Ovary (tissue), 10 donors: ENCODE data around the gene MARS2. TPM values are rescaled to one million over a fixed set of nuclear protein-coding genes. Genes with fewer than 3 reads are reported as not detected.

ENCODE experiments used
- DNase-seq, 5 donors: peaks; one replicate each; pipeline ENCODE4 v3.0.0-alpha.2; 2019 to 2020
- H3K27ac ChIP-seq, 2 donors: fragments of 200-600 bp; one replicate each; pipeline versions ENCODE4 v1.5.1 to v1.8.0; 2019 to 2022
- H3K27me3 ChIP-seq: fragments of 200-600 bp; one replicate; pipeline ENCODE4 v1.8.0; 2022
- H3K36me3 ChIP-seq: fragments of 200-600 bp; sonication (generic); one replicate; pipeline ENCODE4 v1.5.1; 2019
- H3K4me1 ChIP-seq: one replicate; pipeline ENCODE4 v1.8.1; 2013; ENCODE audit warnings: mild to moderate bottlenecking, moderate library complexity; ENCODE audit not compliant: insufficient read depth
- H3K4me3 ChIP-seq: fragments of 200-600 bp; sonication (generic); one replicate; pipeline ENCODE4 v1.5.1; 2017
- H3K9me3 ChIP-seq, 2 donors: fragments of 200-600 bp in 1 of 2; sonication (generic) in 1 of 2; one replicate each; pipeline versions ENCODE4 v1.5.1 to v1.8.1; 2013 to 2019; ENCODE audit warnings: mild to moderate bottlenecking in 1 of 2, moderate library complexity in 1 of 2
- CTCF ChIP-seq, 3 donors: fragments of 450-650 bp in 2 of 3; fragments of 200-600 bp in 1 of 3; IDR thresholded peaks; one replicate each; pipeline versions ENCODE4 v1.5.1 to v1.8.0; 2016 to 2022; ENCODE audit warnings: antibody characterized with exemption in 3 of 3, mild to moderate bottlenecking in 1 of 3
- EP300 ChIP-seq: sonication (generic); formaldehyde crosslinking; IDR thresholded peaks from one replicate; pipeline ENCODE4 v1.6.1; 2017; ENCODE audit warnings: antibody characterized with exemption
- POLR2A ChIP-seq: fragments of 450-650 bp; IDR thresholded peaks from one replicate; pipeline ENCODE4 v1.6.1; 2017; ENCODE audit warnings: antibody characterized with exemption, mild to moderate bottlenecking, moderate library complexity
- WGBS, 3 donors: extraction: QIAGEN DNeasy Blood & Tissue Kit in 1 of 3; methylation state at CpG; one replicate each; pipeline versions ENCODE4 v1.1.5 to v1.1.7; 2013 to 2017; 5-methylcytosine and 5-hydroxymethylcytosine counted together
- intact Hi-C, 4 donors: fragments of 100-400 bp; cut with DNase I; formaldehyde crosslinking; loops; one replicate each; pipeline versions ENCODE4 v1.11.0 to v1.15.1; 2022 to 2023
- long read RNA-seq, 3 donors: library from polyadenylated mRNA in 2 of 3; unstranded in 2 of 3; transcript quantifications; one replicate each; pipeline ENCODE4 v2.0.0 and lab custom pipeline, GENCODE V29; 2021 to 2026
- polyA plus RNA-seq, 2 donors: library from polyadenylated mRNA; stranded (reverse); fragments of 200-250 nt in 1 of 2; fragments of 350-450 nt in 1 of 2; fragmentation: Illumina TruSeq in 1 of 2; extraction: RNeasy Lipid Tissue Mini Kit (QIAGEN cat#74804) in 1 of 2; gene quantifications; one replicate each; pipeline ENCODE4 v1.2.3, GENCODE V29; 2013 to 2014
- total RNA-seq, 7 donors: library from RNA; depleted of rRNA in 2 of 7; stranded (reverse); fragments of >200 nt in 2 of 7; fragmentation: NEBNext Ultra II Directional in 3 of 7; extraction: Animal tissue kit (Norgen Biotek cat#: 25700) in 3 of 7; gene quantifications; one replicate each; pipeline versions ENCODE4 v1.1.0 to v1.2.4, GENCODE V29; 2016 to 2023
- donor health status: DM: no; HTN: no; CAD: no; lungs with moderate emphysema.
- donor health status: DM: no; HTN: no; CAD: no.
- donor health status: Bipolar disorder and iron deficiency.
- donor health status: DM: yes; HTN: yes; CAD: no.
- donor health status: DM: no; HTN: no; CAD: no.
- donor health status: DM: yes; HTN: yes; CAD: no.

MARS2 gene
- total RNA-seq, result 1 to 10 TPM; 3.2 to 7.7 (median 5.0) TPM
- polyA plus RNA-seq, result 1 to 10 TPM; 1.8 to 4.7 TPM
- long read RNA-seq, donor 1, transcript MARS2-201 (1 exons, 3,019 nt), result major isoform, 8 of 8 reads
- long read RNA-seq, donor 1, partial matches to known transcripts, result 0 of 8 reads
- long read RNA-seq, donor 1, other reads (novel, unspliced or antisense), result 0 of 8 reads
- long read RNA-seq, donor 2, partial matches to known transcripts, result 0 of 3 reads
- long read RNA-seq, donor 2, other reads (novel, unspliced or antisense), result 0 of 3 reads
- long read RNA-seq, donor 3, transcript MARS2-201 (1 exons, 3,019 nt), result major isoform, 9 of 9 reads
- long read RNA-seq, donor 3, partial matches to known transcripts, result 0 of 9 reads
- long read RNA-seq, donor 3, other reads (novel, unspliced or antisense), result 0 of 9 reads

- intact Hi-C loops, result loop anchor here in 1 of 4 donors (10.0 kb wide), 1 partner anchor 191 kb away; the partner anchor contains the start of gene MOB4
- WGBS, 3 donors, result 0 to 1% (median 0%) methylated on average over 72 to 86 of the region's 86 CpGs
- TF ChIP-seq POLR2A (no peak), EP300 (no peak), CTCF (IDR thresholded peaks at IDR 0.05) (no peak)
Observed at GRCh38 chr2:197705121-197705911, at the start of gene MARS2. MARS2 (plus strand) TSS chr2:197705369; CDS start chr2:197705406, 37 bp downstream.

GRCh38 chr2:197657562-197657961 lies 47.6 kb upstream of the MARS2 start:
- no peak for TF ChIP-seq EP300
- TF ChIP-seq CTCF (IDR thresholded peaks at IDR 0.05), result no peak
- no peak for TF ChIP-seq POLR2A
- Histone ChIP-seq H3K4me1 (no peaks in the 10 kb centered on the region), H3K9me3 (no peaks in the 10 kb centered on the region), H3K27me3 (no peaks in the 10 kb centered on the region), H3K27ac (no peak overlapping the region), H3K4me3 (no peak overlapping the region), H3K36me3 (no peaks in the 10 kb centered on the region)
- intact Hi-C loops, result no loop called here
- no peak for DNase-seq

More at GRCh38 chr2:197705121-197705911, at the start of gene MARS2:
- Histone ChIP-seq H3K4me3 (peak within 1 kb of the TSS; percentile 86), H3K27ac (peak within 1 kb of the TSS; percentile 50 to 56), H3K36me3 (no peaks in the 10 kb centered on the region), H3K9me3 (no peaks in the 10 kb centered on the region), H3K27me3 (peaks cover 2% of the 10 kb centered on the region), H3K4me1 (peaks cover 9% of the 10 kb centered on the region)
- DNase-seq, result peak; percentile 90 to 96 (median 94)

- WGBS, 3 donors, result 73 to 84% (median 77%) methylated on average over 3 of the region's 3 CpGs
- no peak overlapping the region for H3K27ac ChIP-seq
- H3K4me3 ChIP-seq, result no peak overlapping the region
- no peaks in the 10 kb centered on the region for H3K27me3 ChIP-seq
- no peak for DNase-seq
- no peaks in the 10 kb centered on the region for H3K4me1 ChIP-seq
- intact Hi-C loops, result no loop called here
- H3K36me3 ChIP-seq, result no peaks in the 10 kb centered on the region
- TF ChIP-seq POLR2A, result no peak
- no peak for TF ChIP-seq CTCF (IDR thresholded peaks at IDR 0.05)
- no peak for TF ChIP-seq EP300
- H3K9me3 ChIP-seq, result no peaks in the 10 kb centered on the region
Observed at GRCh38 chr2:197661626-197662025, 43.5 kb upstream of the MARS2 start.

GRCh38 chr2:197666277-197666676 lies 38.9 kb upstream of the MARS2 start:
- no peaks in the 10 kb centered on the region for H3K4me1 ChIP-seq
- H3K4me3 ChIP-seq, result no peak overlapping the region
- H3K36me3 ChIP-seq, result no peaks in the 10 kb centered on the region
- no peak for DNase-seq
- no peak for TF ChIP-seq CTCF (IDR thresholded peaks at IDR 0.05)
- no peak for TF ChIP-seq POLR2A
- TF ChIP-seq EP300, result no peak
- peaks cover 0 to 9% of the 10 kb centered on the region in 2 donors for H3K9me3 ChIP-seq
- no peak overlapping the region for H3K27ac ChIP-seq
- intact Hi-C loops, result no loop called here
- H3K27me3 ChIP-seq, result no peaks in the 10 kb centered on the region
